Common myeloid progenitor, CD34-positive (primary cell): Measurements from ENCODE around the gene TIAM2.
A peak's percentile ranks its signal among the peaks of the same experiment; 100 is the strongest.

Experiments
- CTCF ChIA-PET: fragments of 350-600 bp; sonication (Branson Sonifier 250); formaldehyde crosslinking; loops from one replicate; lab custom pipeline; 2021; ENCODE audit warnings: antibody characterized with exemption; lab: Charles Lee
- POLR2A ChIA-PET: fragments of 350-600 bp; sonication (Branson Sonifier 250); formaldehyde crosslinking; loops from one replicate; lab custom pipeline; 2021; ENCODE audit warnings: antibody characterized with exemption; lab: Charles Lee
- DNase-seq, 3 donors: peaks; one replicate each; pipeline versions ENCODE4 v3.0.0 to v3.0.0-alpha.2; 2013
- H3K27ac ChIP-seq, 2 experiments: 1 replicate in 1 of 2; 2 replicates in 1 of 2; pipeline ENCODE4 v1.7.0; 2013; ENCODE audit warnings: inconsistent platforms in 2 of 2, low read length in 2 of 2, mild to moderate bottlenecking in 2 of 2, low read depth in 1 of 2, moderate library complexity in 1 of 2; ENCODE audit not compliant: severe bottlenecking in 2 of 2, insufficient read depth in 1 of 2, poor library complexity in 1 of 2
- H3K27me3 ChIP-seq, 5 experiments: replicated peaks in 2 of 5; 1 replicate in 3 of 5; 2 replicates in 2 of 5; pipeline versions ENCODE4 v1.6.1 to v1.7.0; 2013; ENCODE audit warnings: low read length in 4 of 5, mild to moderate bottlenecking in 2 of 5, moderate library complexity in 2 of 5, inconsistent platforms in 1 of 5; ENCODE audit not compliant: insufficient read depth in 5 of 5, control insufficient read depth in 4 of 5
- H3K36me3 ChIP-seq, 4 experiments: 1 replicate in 2 of 4; 2 replicates in 2 of 4; pipeline versions ENCODE4 v1.6.1 to v1.7.0; 2013; ENCODE audit warnings: low read length in 3 of 4, control low read depth in 1 of 4, mild to moderate bottlenecking in 1 of 4; ENCODE audit not compliant: control insufficient read depth in 4 of 4, insufficient read depth in 4 of 4
- H3K4me1 ChIP-seq, 4 experiments: 1 replicate in 3 of 4; 2 replicates in 1 of 4; pipeline versions ENCODE4 v1.6.1 to v1.7.1; 2013; ENCODE audit warnings: low read length in 3 of 4, mild to moderate bottlenecking in 3 of 4, control low read depth in 1 of 4, inconsistent platforms in 1 of 4, moderate library complexity in 1 of 4; ENCODE audit not compliant: control insufficient read depth in 4 of 4, insufficient read depth in 4 of 4; ENCODE audit errors: control extremely low read depth in 1 of 4
- H3K4me3 ChIP-seq, 7 experiments: 1 replicate in 4 of 7; 2 replicates in 3 of 7; pipeline versions ENCODE4 v1.5.1 to v1.7.0; 2013; ENCODE audit warnings: mild to moderate bottlenecking in 7 of 7, low read length in 6 of 7, moderate library complexity in 6 of 7, inconsistent platforms in 2 of 7, low read depth in 2 of 7, control low read depth in 1 of 7; ENCODE audit not compliant: insufficient read depth in 4 of 7, control insufficient read depth in 1 of 7; ENCODE audit errors: extremely low read depth in 1 of 7
- H3K9me3 ChIP-seq, 5 experiments: 1 replicate in 4 of 5; 2 replicates in 1 of 5; pipeline versions ENCODE4 v1.6.1 to v1.7.1; 2013; ENCODE audit warnings: low read length in 4 of 5, mild to moderate bottlenecking in 2 of 5, inconsistent platforms in 1 of 5, low read depth in 1 of 5, moderate library complexity in 1 of 5; ENCODE audit not compliant: control insufficient read depth in 4 of 5, insufficient read depth in 2 of 5; ENCODE audit errors: control extremely low read depth in 1 of 5
- WGBS: methylation state at CpG from one replicate; pipeline ENCODE4 v1.1.5; 2013; ENCODE audit not compliant: insufficient coverage; 5-methylcytosine and 5-hydroxymethylcytosine counted together

Gene TIAM2

DNA sequence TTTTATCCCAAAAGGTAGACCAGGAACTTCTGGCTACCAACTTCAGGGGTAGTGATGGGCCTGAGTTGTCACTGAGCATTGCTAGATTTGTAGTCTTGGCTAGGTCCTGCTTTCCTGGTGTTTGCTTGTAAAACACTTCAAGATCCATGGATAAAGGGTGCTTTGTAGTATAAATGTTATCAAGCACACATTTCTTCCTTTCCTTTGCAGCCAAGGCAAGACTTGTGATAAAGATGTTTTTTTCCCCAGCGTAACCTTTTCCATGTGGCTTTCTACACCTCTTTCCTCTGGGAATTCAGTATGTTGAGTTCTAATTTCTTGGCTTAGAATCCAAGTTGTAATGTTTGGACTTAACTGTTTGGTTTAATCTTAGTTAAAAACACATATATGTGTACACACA is 145.9 kb downstream of the TIAM2 start:
- DNase-seq, result no peak
- WGBS, result no CpG with 5 or more reads among the region's 1 CpG

GRCh38 chr6:155141512-155141911 is 146.4 kb downstream of the TIAM2 start:
- Histone ChIP-seq H3K27me3 (no peaks in the 10 kb centered on the region), H3K27ac (no peak overlapping the region), H3K4me3 (no peak overlapping the region), H3K36me3 (no peaks in the 10 kb centered on the region), H3K4me1 (peaks cover 5 to 16% (median 13%) of the 10 kb centered on the region in 4 experiments), H3K9me3 (no peaks in the 10 kb centered on the region)
- DNase-seq, result no peak
- WGBS, result 83% methylated on average over 1 of the region's 2 CpGs
- POLR2A ChIA-PET, result no interaction called here
- CTCF ChIA-PET, result no interaction called here

More for the DNA sequence above, 145.9 kb downstream of the TIAM2 start:
- no peaks in the 10 kb centered on the region for H3K27me3 ChIP-seq
- POLR2A ChIA-PET, result interaction anchor here (0.5 kb wide), 1 partner anchor 1183 kb away, joined by 3 read pairs; no protein-coding TSS in a partner anchor
- H3K4me3 ChIP-seq, result no peak overlapping the region
- peaks cover 5 to 16% (median 13%) of the 10 kb centered on the region in 4 experiments for H3K4me1 ChIP-seq
- H3K36me3 ChIP-seq, result no peaks in the 10 kb centered on the region
- H3K27ac ChIP-seq, result no peak overlapping the region
- CTCF ChIA-PET, result no interaction called here
- no peaks in the 10 kb centered on the region for H3K9me3 ChIP-seq

DNA sequence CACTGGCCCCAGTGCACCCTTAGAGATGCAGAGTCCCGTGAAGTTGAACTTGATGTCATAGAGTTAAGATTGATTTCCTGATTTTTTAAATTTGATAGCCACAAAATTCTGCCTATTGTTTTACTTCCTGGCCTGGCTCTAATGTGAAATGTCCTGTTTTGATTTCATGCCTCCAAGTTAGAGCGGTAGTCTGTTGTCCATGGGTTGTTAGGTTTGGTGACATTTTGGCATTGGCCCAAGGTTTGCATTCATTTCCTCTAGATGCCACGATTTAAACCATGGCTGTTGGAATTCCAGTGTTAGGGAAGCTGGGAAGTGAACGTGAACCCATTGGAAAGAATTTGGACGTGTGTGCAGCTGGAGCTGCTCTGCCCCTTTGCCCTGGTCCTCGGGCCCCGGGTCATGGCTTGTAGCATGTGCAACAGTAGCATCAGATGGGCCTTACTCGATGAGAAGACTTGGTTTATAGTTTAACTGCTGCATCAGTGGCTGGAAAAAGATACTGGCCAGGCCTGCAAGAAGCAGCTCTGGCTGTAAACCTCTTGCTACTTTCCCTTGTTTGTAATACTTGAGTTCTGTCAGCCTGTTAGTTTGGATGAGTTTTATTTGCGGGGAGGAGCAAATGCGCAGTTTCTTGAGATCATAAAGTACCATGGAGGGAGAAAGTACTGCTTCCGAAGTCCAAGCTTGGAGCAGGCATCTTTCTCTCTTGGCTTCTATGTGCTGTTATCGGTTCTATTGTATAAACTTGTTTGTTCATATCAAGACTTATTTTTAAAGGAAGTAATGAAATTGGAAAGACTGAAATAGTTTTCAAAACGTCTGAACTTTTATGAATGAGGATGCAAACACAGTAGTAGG is 147.3 kb downstream of the TIAM2 start:
- CTCF ChIA-PET, result no interaction called here
- POLR2A ChIA-PET, result no interaction called here

DNA sequence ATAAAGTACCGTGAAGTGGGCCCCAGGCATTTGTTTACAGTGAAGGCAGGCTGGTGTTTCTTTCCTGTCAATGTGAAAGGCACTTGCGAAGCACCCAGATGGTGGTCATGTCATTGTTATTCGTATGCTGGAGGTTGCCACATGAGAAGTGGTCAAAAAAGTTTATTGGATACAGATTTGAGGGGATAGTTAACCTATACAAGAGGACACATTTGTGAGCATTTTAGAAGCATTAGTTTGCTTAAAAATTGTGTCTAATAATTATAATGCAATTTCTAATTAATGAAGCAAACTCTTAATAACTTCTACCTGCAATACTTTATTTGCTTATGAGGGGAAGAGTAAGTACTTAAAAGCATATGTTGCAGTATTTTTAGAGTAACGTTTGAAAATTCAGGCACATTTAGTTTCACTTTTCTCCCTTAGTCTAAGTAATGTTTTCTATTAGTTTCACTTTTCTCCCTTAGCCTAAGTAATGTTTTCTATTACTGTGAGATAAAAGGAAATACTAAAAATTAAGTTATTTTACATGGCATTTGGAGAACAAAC is 148.0 kb downstream of the TIAM2 start:
- ChIA-PET CTCF (no interaction called here), POLR2A (interaction anchor here (0.6 kb wide), 1 partner anchor 470 kb away, joined by 4 read pairs; no protein-coding TSS in a partner anchor)
- peaks cover 0 to 2% (median 0%) of the 10 kb centered on the region in 4 experiments for H3K36me3 ChIP-seq
- H3K27me3 ChIP-seq, result no peaks in the 10 kb centered on the region
- 0% methylated on average over 2 of the region's 4 CpGs for WGBS
- H3K4me1 ChIP-seq, result peaks cover 5 to 16% (median 13%) of the 10 kb centered on the region in 4 experiments
- no peaks in the 10 kb centered on the region for H3K9me3 ChIP-seq
- peak in 2 of 3 donors; percentile 59 to 66 for DNase-seq
- peak overlapping the region in 6 of 7 experiments; percentile 35 to 71 (median 46) for H3K4me3 ChIP-seq
- H3K27ac ChIP-seq, result peak overlapping the region; percentile 56 to 80

More for the DNA sequence above, 147.3 kb downstream of the TIAM2 start:
- DNase-seq, result no peak
- H3K36me3 ChIP-seq, result no peaks in the 10 kb centered on the region
- peak overlapping the region in 1 of 2 experiments; percentile 80 for H3K27ac ChIP-seq
- 82% methylated on average over 10 of the region's 13 CpGs for WGBS
- H3K4me1 ChIP-seq, result peaks cover 5 to 16% (median 13%) of the 10 kb centered on the region in 4 experiments
- H3K27me3 ChIP-seq, result no peaks in the 10 kb centered on the region
- H3K4me3 ChIP-seq, result peak overlapping the region in 4 of 7 experiments; percentile 27 to 71 (median 42)
- H3K9me3 ChIP-seq, result no peaks in the 10 kb centered on the region

DNA sequence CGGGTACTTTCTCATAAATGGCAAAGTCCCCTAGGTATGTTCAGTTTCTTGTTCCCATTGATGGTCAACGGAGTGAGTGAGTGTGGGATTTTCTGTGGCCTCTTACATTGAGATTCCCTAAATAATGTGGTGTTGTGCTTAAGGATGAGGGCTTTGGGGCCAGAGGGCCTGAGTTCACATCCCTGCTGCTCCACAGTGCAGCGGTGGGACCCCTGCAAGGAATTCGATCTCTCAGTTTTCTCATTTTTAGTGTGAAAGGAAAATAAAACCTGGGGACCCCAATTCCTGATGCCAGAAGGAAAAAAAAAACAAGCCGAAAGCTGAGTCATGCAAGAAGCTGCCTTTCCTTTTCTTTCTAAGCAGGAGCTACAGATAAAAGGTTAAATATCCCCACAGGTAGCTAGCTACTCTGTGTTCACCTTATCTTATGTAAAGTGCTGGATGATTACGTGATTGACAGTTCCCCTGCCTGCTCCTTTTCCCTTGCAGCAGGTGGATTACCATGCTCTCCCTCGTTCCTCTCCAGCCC is 148.5 kb downstream of the TIAM2 start:
- 50% methylated on average over 5 of the region's 7 CpGs for WGBS
- CTCF ChIA-PET, result interaction anchor here (0.6 kb wide), 1 partner anchor 630 kb away, joined by 3 read pairs; no protein-coding TSS in a partner anchor
- peak overlapping the region; percentile 56 to 80 for H3K27ac ChIP-seq

GRCh38 chr6:155146205-155146604 is 151.1 kb downstream of the TIAM2 start:
- CTCF ChIA-PET, result no interaction called here
- POLR2A ChIA-PET, result no interaction called here
- WGBS, result 100% methylated on average over 2 of the region's 4 CpGs

More for the DNA sequence above, 148.5 kb downstream of the TIAM2 start:
- Histone ChIP-seq H3K4me1 (peaks cover 5 to 16% (median 13%) of the 10 kb centered on the region in 4 experiments), H3K27me3 (no peaks in the 10 kb centered on the region), H3K4me3 (peak overlapping the region in 6 of 7 experiments; percentile 35 to 71 (median 46)), H3K36me3 (peaks cover 0 to 2% (median 0%) of the 10 kb centered on the region in 4 experiments), H3K9me3 (no peaks in the 10 kb centered on the region)
- peak in 2 of 3 donors; percentile 26 to 27 for DNase-seq
- POLR2A ChIA-PET, result interaction anchor here (0.6 to 0.7 kb wide), 2 partner anchors 471 to 646 kb away, joined by 3 to 4 read pairs; no protein-coding TSS in a partner anchor

More at GRCh38 chr6:155146205-155146604, 151.1 kb downstream of the TIAM2 start:
- Histone ChIP-seq H3K9me3 (no peaks in the 10 kb centered on the region), H3K4me1 (peaks cover 5 to 16% (median 13%) of the 10 kb centered on the region in 4 experiments), H3K36me3 (peaks cover 0 to 2% (median 0%) of the 10 kb centered on the region in 4 experiments), H3K27me3 (no peaks in the 10 kb centered on the region), H3K4me3 (no peak overlapping the region), H3K27ac (no peak overlapping the region)
- no peak for DNase-seq
